HG02884 (cell line): ENCODE measurements around the gene IP6K1.

Source experiments
- ATAC-seq: cut with Tn5 transposase; IDR thresholded peaks from one replicate; pipeline ENCODE4 v1.9.1; 2021; ENCODE audit warnings: mild to moderate bottlenecking, moderate library complexity; ENCODE audit not compliant: unreplicated experiment

Gene IP6K1

GRCh38 chr3:49727154-49727923 is 59.0 kb downstream of the IP6K1 start:
- ATAC-seq: no peak

- no peak for ATAC-seq
These were observed 60.2 kb downstream of the IP6K1 start for GRCh38 chr3:49725906-49726681.

DNA sequence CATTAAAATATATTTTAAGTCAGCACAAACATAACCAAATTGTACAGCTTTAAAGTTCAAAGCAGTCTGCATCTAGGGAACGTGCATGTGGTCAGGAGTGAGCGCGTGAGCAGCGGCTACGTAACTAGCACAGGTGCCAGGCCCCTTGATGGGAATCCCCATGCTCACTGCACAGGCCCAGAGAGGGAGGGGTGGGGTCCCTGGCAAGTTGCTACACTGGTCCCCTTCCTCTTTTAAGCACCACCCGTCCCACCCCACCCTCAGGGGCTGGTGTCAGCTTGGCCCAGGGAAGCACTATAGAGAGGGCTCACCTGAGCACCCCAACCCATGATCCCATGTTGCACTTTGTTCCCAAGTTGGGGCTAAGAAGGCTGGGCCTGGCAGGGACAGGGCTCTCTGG is 61.8 kb downstream of the IP6K1 start:
- no peak for ATAC-seq

DNA sequence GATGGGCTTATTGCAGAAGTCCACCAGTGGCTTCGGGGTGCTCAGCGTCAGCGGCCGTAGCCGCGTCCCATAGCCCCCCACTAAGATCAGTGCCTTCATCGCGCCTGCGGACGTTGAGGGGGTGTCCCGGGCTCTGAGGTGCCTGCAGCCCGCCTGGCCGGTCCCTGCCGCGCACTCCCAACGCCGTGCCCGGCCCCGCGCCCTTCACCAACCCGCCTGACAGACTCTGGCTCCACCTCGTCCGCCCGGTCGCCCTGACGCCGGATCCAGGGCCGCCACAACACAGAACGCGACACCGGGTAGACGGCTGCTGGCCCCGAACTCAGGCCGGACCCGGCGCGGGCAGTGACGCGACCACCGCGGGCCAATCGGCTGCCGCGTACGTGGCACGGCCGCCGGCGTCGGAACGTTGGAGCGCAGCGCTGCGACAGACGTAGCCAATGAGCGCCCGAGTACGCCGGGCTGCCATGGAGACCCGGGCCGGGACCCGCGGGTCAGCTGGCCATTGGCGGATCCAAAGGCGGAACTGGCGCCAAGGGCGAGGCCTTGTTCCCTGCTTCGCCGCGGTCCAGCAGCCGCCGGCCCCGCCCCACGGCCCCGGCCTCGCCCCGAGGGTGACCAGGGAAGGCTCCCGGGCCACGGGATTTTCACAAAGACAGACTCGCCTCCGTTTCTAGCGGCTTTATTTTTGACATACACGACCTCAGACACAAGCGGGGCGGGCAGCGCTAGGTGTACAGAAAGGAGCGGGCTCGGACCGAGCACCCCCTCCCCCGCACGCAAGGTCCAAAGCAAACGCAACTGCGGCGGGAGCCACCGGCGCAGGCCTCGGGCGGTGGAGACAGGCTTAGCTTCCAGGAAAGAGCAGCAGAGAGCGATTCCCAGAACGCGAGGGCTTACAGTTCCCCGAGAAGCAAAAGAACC is 62.5 kb downstream of the IP6K1 start, which contains the start of gene GMPPB:
Gene GMPPB, minus strand, starts transcription at position 324 of the 924 bp plus-strand sequence. Its CDS starts 225 bp downstream, at position 99.
- ATAC-seq: peak; percentile 76

DNA sequence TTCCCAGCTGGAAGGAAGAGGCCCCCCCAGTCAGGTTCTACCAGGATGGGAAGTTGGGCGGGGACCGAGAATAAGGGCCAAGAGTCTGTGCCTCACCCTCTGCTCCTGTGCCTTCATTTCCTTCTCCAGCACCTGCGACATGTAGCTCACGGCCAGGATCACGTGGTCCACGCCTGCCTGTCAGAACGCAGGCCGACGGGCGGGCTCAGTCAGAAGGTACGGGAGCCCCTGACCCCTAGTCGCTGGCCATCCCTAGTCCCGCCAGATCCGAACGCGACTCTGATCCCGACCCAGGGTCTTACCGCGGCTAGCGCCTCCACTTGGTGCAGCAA is 63.1 kb downstream of the IP6K1 start:
- ATAC-seq: no peak

- ATAC-seq: no peak
These were observed 63.4 kb downstream of the IP6K1 start for GRCh38 chr3:49722896-49723295.

GRCh38 chr3:49721896-49722781 is 64.2 kb downstream of the IP6K1 start:
- ATAC-seq: no peak

GRCh38 chr3:49721596-49721895 is 64.8 kb downstream of the IP6K1 start:
- no peak for ATAC-seq

- ATAC-seq: no peak
These were observed 65.3 kb downstream of the IP6K1 start for GRCh38 chr3:49720855-49721595.

DNA sequence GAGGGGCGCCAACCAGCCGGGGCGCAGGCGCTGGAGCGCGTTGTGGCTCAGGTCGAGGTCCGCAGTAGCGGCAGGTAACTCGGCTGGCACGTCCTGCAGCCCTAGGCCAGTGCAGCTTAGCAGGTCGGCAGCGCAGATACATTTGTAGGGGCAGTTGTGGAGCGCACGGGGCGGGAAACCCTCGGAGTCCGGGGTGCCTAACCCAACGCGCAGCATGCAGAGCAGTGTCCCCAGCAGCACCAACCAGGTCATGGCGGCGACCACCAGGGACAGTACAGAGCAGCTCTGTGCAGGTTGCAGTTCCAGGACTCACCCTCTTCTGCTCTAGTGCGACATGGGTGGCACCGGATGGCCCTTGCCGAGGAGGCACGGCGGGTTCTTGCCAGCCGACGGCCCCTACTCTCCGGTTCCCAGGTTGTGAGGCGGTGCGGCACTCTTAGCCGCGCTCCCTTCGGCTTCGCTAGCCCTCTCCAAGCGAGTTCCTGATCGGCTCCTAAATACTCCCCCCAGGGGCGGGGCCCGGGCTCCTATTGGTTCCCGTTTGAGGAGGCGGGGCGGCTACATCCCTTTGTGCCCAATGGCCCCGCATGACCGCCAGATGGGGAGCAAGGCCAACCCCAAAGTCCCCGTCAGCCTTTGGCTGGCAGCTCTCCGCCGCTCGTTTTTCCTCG is 67.0 kb downstream of the IP6K1 start, which contains the start of gene AMIGO3:
Gene AMIGO3, minus strand, starts transcription at position 471 of the 671 bp plus-strand sequence. Its CDS starts 219 bp downstream, at position 252.
- ATAC-seq: peak; percentile 50

DNA sequence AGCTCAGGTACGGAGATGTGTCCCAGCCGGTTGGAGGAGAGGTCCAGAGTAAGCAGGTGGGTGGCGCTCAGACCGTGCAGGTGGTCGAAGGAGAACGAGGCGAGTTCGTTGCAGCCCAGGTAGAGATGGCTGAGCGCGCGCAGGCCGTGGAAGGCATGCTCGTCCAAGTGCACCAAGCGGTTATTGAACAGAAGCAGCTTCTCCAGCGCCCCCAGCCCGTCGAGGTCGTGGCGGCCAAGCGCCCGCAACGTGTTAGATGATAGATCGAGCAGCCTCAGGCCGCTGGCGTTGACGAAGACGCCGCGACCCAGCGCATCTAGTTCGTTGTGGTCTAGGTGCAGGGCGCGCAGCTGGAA is 67.5 kb downstream of the IP6K1 start:
- ATAC-seq: no peak

- ATAC-seq: no peak
These were observed 68.1 kb downstream of the IP6K1 start for GRCh38 chr3:49717959-49718857.

- no peak for ATAC-seq
These were observed 69.0 kb downstream of the IP6K1 start for GRCh38 chr3:49717211-49717958.

GRCh38 chr3:49716691-49717210 is 69.6 kb downstream of the IP6K1 start:
- no peak for ATAC-seq

- ATAC-seq: no peak
These were observed 70.2 kb downstream of the IP6K1 start for GRCh38 chr3:49716169-49716568.

DNA sequence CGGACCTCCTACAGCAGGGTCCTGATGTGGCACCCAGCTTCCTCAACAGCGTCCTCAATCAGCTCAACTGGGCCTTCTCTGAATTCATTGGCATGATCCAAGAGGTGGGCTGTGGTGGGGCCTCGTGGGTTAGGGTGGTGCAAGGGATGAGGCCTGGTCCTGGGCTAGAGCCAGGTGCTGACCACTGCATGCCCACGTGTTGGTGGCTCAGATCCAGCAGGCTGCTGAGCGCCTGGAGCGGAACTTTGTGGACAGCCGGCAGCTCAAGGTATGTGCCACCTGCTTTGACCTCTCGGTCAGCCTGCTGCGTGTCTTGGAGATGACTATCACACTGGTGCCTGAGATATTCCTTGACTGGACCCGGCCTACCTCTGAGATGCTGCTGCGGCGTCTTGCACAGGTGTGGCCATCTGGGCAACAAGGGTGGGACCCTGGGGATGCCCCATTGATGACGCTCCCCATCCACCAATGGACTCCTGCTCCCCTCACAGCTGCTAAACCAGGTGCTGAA is 70.7 kb downstream of the IP6K1 start:
- no peak for ATAC-seq
